EL (cell line): Measurements from ENCODE around the gene CIDEC.
"Not testable (repeated sequence)": the region's sequence is repeated elsewhere in the genome, so short reads cannot be mapped to it uniquely, and the experiment has no call there.

Source experiments
- DNase-seq: peaks from one replicate; pipeline ENCODE4 v3.0.0-alpha.2; 2016

The CIDEC gene

DNA sequence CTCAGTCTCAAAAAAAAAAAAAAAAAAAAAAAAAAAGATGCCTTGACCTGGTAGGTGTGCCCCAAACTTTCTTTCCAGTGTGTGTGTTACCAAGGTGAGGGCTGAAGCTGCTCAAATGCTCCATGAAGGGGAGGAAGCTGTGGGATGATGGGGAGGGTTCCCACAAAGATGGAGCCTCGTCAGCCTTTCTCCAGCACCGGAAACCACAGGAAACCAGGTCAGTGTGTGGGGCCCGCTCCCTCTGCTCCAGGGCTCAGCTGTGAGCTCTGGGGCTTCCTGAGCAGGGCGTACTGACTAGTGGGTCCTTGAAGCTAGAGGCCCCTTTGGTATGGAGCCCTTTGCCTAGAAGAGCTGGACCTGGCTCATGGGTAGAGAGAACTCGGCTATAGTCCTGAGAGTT is 21.9 kb upstream of the CIDEC start:
- no peak for DNase-seq

DNA sequence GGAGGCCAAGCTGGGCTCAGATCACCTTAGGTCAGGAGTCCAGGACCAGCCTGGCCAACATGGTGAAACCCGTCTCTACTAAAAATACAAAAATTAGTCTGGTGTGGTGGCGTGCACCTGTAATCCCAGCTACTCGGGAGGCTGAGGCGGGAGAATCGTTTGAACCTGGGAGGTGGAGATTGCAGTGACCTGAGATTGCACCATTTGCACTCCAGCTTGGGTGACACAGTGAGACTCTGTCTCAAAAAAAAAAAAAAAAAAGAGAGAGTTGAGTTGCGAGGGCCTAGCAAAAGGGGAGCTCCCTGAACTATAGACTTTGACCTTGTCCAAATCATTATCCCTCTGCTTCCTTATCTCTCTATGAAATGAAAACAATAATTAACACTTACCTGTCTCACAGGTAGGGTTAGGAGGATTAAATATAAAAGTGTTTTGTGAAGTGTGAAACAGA is 20.9 kb upstream of the CIDEC start:
- DNase-seq, result not testable (repeated sequence)

DNA sequence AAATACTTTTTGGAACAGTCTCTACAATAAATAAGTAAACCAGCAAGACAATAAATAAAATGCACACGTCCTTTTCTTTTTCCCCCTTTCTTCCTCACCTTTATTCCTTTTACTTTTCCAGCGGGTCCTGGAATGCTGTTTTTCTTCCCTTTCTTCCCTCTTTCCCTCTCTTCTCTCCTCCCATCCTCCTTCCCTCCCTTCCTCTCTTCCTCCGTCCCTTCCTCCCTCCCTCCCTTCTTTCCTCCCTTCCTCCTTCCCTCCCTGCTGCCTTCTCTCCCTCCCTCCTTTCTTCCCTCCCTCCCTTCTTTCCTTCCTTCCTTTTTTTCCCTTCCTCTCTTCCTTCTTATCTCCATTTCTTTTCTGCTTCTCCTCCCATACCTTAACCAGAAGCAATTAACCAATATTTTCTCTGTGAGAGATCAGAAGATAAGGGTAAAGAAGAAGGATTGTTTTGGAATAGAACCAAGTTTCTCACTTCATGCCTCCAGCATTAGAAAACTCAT is 19.3 kb upstream of the CIDEC start:
- no peak for DNase-seq

DNA sequence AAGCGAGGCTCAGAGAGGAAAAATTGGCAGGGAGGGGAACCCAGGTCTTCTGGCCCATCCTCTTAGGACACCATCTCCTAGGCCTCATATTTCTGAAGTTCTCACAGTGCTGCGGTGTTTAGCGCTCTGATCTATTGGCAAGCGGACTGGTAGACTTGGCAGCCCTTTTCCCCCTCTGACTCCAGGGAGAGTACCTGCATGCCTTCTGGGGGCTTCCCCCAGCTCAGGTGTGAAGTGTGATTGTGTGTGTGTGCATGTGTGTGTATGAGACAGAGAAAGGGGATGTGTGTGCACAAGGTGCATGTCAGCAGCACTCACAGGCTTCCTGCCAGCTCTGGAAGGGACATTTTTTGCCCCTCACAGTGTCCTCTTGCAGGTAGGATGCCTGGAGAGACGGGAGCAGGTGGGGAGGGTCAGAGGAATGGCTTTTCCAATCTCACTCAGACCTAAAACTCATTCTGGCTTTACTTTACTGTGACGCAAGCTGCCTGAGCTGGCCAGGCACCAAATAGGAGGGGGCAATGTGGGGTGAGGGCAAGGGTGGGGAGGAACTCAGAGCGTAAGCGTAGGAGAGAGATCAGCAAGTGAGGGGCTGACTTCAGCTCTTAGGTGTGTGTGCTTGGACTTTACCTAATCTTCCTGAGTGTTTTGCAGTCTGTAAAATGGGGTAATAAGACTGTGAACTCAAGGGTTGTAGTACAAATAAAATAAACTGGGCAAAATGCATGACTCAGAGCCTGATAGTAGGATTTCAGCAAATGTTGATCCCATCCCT is 18.6 kb upstream of the CIDEC start:
- DNase-seq, result no peak

DNA sequence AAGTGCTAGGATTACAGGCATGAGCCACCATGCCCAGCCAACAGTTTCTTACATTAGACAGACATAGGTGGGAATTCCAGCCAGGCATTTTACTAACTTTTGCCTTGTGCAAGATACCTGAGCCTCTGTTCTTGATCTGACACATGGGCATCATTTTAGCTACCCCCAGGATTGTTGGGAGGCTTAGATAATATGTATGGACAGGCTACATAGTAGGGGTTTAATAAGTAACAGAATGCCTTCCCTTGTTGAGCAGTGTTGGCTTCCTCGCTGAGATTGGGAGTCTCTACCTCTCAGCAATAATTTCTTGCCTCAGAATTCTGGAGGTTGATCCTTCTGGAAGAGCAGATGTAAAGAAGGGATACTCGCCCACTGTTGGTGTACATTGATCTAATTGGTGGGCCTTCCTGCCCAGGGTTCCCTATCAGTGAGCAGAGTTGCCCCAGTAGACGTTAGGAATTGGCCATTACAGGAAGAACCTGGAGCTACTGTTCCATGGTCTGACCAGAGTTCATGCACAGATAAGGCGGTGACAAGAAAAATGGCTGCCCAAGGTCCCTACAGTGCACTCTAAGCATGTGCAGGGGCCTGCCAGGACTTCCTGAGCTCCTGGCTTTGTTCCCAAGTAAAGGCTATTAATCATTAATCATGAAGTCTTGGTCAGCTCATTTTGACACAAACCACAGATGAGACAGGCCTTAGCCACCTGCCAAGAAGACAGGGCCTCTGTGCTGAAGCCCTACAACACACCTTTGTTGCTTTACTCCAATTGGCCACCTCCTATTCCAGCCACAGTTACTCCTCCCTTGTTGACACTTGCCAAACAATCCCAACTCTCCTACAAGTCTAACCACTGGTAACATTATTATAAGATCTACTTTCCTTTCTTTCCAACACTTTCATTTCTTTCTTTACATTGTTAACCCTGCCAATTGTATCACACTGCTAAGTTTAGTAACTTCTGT is 17.6 kb upstream of the CIDEC start:
- peak; percentile 31 for DNase-seq

DNA sequence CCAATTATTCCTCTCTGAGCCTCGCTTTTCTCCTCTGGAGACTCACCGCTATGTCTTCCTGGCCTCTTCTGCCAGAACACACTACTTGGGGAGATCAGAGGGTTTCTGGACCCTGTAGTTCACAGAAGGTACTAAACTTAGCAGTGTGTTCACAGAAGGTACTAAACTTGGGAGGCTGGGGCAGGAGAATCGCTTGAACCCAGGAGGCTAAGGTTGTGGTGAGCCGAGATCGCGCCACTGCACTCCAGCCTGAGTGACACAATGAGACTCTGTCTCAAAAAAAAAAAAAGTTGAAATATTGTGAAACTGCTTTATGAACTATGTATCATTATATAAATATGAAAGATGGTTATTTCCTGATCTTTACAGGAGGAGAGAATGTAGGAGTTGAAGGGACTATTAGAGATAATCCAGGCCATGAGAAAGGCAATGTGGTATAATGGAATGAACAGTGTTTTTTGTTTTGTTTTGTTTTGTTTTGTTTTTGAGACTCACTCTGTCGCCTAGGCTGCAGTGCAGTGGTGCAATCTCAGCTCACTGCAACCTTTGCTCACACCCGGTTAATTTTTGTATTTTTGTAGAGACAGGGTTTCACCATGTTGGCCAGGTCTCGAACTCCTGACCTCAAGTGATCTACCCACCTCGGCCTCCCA is 16.8 kb upstream of the CIDEC start:
- DNase-seq, result not testable (repeated sequence)

DNA sequence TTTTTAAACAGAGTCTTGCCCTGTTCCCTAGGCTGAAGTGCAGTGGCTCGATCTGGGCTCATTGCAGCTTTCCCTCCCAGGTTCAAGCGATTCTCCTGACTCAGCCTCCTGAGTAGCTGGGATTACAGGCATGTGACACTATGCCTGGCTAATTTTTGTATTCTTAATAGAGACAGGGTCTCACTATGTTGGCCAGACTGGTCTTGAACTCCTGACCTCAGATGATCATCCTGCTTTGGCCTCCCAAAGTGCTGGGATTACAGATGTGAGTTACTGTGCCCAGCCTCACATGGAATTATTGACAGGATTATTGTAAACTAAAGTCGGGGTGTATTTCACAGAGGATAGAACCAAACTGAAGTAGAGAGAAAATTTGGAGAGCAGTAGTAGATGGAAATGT is 15.7 kb upstream of the CIDEC start:
- not testable (repeated sequence) for DNase-seq

DNA sequence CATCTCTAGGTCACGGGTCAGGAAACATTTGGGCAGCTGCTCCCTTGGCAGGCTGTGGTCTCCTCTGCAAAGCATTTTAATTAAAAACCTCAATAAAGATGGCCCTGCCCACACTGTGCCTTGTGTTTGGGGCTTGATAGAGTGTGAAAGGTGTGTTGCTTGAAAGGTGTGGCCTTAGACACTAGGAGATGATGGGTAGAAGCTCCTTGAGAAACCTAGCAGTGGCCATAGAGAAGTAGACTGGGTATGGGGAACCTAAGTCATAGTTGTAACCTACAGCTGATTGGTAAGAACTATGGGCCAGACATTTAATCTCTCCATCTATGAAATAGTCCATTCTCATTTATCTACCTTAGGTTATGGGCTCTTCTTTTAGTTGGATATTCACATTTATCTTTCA is 13.7 kb upstream of the CIDEC start:
- no peak for DNase-seq

DNA sequence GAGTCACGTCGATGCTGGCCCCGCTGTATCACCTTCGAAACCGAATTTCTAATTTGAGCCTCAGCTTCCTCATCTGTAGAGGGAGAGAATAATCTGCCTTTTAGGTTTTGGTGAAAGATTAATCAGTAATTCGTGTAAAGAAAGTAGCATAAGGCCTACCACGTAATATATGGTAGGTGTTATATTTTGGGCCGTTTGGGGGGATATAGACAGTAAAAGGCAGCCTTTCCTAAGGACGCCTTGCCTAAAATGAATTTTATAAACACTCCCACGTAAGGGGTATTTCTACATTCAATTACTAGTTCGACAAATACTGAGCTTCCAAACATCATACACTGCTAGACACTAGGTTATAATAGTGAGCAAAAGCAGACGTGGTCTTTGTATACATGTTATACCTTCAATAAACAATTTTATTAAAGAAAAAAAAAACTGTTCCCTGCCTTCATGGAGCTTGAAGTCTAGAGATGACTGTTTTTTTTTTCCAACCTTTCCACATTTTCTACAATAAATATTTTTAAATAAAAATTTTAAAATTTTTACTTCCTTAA is 11.1 kb upstream of the CIDEC start:
- DNase-seq, result no peak

DNA sequence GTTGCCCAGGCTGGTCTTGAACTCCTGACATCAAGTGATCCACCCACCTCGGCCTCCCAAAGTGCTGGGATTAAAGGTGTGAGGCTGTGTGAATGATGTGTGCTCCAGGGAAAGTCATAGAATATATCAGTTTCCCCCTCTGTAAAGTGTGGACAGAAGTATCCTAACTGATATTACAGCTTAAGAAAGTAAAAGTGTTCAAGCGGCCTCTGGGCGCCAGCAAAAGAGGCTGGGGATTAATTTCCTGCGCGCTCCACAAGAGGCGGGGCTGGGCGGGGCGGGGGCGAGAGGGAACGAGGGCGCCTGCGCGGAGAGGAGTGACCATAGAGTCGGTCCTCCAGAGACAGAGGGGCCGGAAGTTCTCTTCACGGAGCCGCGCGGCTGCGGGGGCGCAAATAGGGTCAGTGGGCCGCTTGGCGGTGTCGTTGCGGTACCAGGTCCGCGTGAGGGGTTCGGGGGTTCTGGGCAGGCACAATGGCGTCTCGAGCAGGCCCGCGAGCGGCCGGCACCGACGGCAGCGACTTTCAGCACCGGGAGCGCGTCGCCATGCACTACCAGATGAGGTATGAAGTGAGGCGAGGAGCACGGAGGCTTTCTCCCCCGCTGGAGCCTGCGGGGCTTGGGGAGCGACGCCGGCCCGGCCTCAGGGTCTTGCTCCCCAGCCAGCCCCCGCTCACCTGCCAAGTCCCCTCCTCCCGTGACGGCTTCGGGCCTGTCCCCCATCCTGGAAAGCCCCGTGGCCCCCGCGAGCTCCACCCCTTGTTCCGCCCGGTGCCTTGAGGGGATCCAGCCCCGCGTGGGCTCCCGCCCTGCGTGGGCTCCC is 10.4 kb upstream of the CIDEC start, which contains the start of gene JAGN1:
Gene JAGN1 (plus strand): TSS at position 362 of the 823 bp plus-strand sequence. CDS start 113 bp downstream, at position 475.
- DNase-seq, result peak; percentile 87

DNA sequence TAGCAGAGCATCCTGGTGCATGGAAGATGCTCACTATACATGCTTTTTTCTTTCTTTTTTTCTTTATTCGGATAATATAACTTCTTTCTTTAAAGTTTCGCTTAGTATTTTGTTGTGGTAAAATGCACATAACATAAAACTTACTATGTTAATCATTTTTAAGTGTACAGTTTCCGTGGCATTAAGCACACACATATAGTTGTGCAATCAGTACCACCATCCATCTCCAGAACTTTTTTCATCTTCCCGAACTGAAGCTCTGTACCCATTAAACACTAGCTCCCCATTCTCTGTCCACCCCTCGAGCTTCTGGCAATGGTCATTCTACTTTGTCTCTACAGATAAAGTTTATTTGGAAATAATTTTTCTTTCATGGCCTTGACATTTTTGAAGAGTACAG is 9.4 kb upstream of the CIDEC start:
- DNase-seq, result no peak

DNA sequence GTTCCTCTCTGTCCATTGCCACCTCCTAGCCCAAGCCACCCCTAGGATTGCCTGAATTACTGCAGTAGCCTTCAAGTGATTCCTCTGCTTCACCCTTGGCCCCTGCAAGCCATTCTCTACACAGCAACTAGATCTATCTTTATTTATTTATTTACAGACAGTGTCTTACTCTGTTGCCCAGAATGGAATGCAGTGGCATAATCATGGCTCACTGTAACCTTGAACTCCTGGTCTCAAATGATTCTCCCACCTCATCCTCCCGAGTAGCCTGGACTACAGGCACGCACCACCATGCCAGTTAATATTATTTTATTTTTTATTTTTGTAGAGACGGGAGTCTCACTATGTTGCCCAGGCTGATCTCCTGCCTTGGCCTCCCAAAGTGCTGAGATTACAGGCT is 8.5 kb upstream of the CIDEC start:
- DNase-seq, result no peak

DNA sequence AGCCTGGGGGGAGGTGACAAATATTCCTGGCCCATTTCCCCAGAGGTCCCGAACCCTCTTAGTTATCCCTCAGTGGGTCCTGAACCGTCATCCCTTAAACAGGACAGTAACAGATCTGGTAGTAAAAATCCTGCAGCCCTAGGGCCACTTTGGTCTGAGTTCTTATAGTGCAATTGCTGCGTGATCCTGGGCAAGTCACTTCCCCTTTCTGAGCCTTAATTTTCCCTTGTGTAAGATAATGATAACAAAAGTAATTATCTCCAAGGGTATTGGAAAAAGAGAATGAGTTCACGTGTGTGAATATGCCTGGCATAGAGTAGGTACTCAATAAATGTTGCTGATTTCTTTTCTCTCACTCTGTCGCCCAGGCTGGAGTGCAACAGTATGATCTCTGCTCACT is 7.4 kb upstream of the CIDEC start:
- DNase-seq, result no peak

DNA sequence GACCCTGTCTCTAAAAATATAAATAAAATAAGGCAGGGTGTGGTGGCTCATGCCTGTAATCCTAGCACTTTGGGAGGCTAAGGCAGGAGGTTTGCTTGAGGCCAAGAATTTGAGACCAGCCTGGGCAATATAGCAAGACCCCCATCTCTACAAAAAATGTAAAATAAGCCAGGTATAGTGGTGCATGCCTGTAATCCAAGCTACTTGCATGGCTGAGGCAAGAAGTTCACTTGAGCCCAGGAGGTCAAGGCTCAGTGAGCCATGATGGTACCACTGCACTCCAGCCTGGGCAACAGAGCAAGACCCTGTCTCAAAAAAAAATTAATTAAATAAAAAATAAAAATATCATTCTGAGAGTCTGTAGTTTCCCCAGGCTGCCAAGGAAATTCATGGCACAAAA is 6.3 kb upstream of the CIDEC start:
- DNase-seq, result no peak

DNA sequence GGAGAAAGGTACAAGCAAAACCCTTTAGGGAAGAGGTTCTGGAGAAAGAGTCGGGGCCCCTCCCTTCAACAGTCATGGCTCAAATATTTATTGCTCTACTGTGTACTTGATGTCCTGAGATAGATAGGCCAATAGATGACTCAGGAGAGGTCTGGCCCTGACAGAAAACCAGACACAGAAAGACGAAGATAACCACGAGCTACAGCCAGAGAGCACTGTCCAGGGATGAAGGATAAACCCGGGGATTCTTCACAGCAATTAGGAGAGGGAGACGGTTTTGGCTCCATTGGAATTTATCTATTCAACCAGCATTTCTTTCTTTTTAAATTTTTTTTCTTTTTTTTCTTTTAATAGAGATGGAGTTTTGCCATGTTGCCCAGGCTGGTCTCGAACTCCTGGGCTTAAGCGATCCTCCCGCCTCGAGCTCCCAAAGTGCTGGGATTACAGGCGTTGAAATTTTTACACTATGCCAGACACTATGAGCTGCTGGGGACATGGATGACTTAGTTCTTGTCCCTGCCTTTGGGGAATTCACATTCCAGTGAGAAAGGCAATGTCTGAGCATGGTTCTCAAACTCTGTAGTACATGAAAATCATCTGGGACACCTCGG is 4.6 kb upstream of the CIDEC start:
- DNase-seq, result peak; percentile 92

DNA sequence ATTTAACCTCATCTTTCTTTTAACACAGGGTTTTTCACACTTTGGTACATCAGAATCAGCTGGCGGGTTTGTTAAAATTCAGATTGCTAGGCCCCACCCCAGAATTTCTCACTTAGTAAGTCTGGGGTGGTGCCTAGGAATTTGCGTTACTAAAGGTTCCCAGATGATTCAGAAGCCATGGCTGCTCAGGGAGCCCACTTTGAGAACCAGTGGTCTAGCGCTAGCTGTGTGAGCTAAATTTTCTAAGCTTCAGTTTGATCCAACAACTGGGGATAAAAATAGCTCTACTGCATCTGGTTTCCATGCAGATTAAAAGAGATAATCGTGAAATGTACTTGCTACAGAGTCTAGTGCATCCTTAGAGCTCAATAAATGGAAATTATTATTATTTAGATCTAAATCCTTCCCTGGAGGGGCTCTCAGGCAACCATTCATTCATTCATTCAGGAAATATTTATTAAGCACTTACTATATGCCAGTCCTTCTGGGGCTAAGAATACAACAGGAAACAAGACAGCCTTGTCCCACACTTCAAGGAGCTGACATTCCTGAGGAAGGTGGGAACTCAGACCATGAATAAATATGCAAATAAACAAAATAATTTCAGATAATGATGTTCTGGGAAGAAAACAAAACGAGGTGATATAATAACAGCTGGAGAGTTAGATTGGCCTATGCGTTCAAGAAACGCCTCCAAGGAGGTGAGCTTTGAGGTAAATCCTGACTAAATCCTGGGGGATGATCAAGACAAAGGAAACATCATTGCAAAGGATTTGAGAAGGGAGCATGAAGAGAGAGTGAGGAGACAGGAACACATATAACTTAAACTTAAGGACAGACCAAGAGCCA is 3.9 kb upstream of the CIDEC start:
- peak; percentile 35 for DNase-seq

DNA sequence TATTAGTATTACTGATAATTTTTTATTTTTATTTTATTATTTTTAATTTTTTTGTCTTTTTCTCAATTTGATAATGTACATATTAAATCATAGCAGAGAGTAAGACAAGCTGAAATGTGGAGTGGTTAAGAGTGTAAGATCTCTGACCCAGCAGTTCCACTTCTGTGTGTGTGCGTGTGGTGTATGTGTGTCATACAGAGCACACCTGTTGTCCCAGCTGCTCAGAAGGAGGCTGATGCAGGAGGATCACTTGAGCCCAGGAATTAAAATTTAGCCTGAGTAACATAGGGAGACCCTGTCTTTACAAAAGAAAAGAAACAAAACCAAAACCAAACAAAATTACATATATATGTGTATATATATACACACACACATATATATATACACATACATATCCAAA is 1.4 kb upstream of the CIDEC start:
- DNase-seq, result no peak

DNA sequence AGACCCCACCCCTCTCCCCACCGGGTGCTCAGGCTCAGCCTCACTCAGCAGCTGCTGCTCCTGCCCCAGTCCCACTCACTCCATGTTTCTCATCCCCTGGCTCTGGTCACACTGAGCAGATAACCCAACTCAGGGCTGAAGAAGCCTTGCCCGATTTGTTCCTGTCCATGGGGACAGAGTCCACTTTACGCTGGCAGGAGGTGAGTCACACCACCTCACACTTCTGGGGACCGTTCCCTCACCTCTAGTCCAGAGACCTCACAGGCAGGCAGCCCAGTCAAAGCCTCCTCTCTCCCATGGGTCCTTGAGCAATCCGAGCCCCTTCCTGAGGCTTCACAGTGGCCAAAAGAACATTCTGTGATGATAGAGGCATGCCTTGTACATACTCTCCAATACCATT is 1.4 kb downstream of the CIDEC start:
- DNase-seq, result no peak

DNA sequence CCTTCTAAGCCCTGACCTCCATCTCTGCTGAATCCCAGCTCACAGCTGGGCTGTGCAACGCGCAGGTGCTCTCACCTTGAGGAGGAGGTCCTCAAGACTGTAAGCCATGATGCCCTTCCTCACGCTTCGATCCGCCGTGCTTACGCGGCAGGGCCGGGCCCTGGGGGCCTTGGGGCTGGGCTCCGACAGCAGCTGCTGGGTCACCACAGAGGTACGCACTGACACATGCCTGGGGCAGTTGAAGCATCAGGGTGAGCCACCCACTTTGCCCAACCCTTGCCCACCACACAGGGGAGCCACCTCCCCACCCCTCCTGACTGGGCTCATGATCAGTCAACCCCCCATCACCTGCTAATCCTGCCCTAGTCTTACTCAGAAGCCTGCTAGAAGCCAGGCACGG is 3.1 kb downstream of the CIDEC start:
- no peak for DNase-seq

DNA sequence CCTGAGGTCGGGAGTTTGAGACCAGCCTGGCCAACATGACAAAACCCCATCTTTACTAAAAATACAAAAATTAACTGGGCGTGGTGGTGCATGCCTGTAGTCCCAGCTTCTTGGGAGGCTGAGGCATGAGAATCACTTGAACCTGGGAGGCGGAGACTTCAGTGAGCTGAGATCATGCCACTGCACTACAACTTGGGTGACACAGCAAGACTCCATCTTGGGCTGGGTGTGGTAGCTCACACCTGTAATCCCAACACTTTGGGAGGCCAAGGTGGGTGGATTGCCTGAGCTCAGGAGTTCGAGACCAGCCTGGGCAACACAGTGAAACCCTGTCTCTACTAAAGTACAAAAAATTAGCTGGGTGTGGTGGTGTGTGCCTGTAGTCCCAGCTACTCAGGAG is 3.8 kb downstream of the CIDEC start:
- DNase-seq, result not testable (repeated sequence)
